HepG2 (cell line): ENCODE results near the gene UCN. TPM values are rescaled to one million over a fixed set of nuclear protein-coding genes. Genes with fewer than 3 reads are reported as not detected.

ENCODE experiments used
- ATAC-seq: fragments of 200-7000 bp; cut with Tn5 transposase; 3 replicates; pipeline ENCODE4 v1.9.1; 2020; ENCODE audit warnings: mild to moderate bottlenecking, moderate library complexity
- BruUV-seq: library from RNA; stranded (reverse); fragments of 400-500 nt; replicated peaks from 2 replicates; lab custom pipeline; 2021; lab: Mats Ljungman, UMichigan
- CTCF ChIA-PET: fragments of 300-600 bp; formaldehyde crosslinking; extraction: SDS; loops from one replicate; lab custom pipeline; 2021; ENCODE audit warnings: low total read pairs, inconsistent platforms, low intra/inter-chr PET ratio; lab: Yijun Ruan, JAX
- POLR2A ChIA-PET: fragments of 350-600 bp; sonication (Branson Sonifier 250); formaldehyde crosslinking; loops from one replicate; lab custom pipeline; 2020; ENCODE audit warnings: antibody characterized with exemption, inconsistent platforms; lab: Yijun Ruan, JAX
- DNase-seq: peaks from one replicate; pipeline ENCODE4 v3.0.0-alpha.2; 2015; ENCODE audit warnings: low spot score
- FAIRE-seq: peaks from 3 replicates; lab custom pipeline; 2011; peaks lifted over from hg19 to GRCh38; lab: Jason Lieb, UNC
- H2AFZ ChIP-seq: one replicate; pipeline ENCODE4 v1.6.1; 2011; ENCODE audit warnings: low read length, inconsistent platforms
- H3K27ac ChIP-seq: fragments of 300-600 bp; 3 replicates; pipeline ENCODE4 v1.8.0; 2011; ENCODE audit warnings: mixed run types, mild to moderate bottlenecking, mixed read lengths, low read length, inconsistent platforms; ENCODE audit not compliant: insufficient read depth; ENCODE audit errors: extremely low read length
- H3K27me3 ChIP-seq, 2 experiments: fragments of 200-600 bp in 1 of 2; 2 replicates in 1 of 2; 3 replicates in 1 of 2; pipeline versions ENCODE4 v1.6.0 to v1.8.0; 2011; ENCODE audit warnings: low read length in 2 of 2, mild to moderate bottlenecking in 2 of 2, moderate library complexity in 2 of 2, inconsistent platforms in 1 of 2; ENCODE audit not compliant: insufficient read depth in 2 of 2, control insufficient read depth in 1 of 2
- H3K36me3 ChIP-seq, 2 experiments: fragments of 200-600 bp in 1 of 2; replicated peaks in 1 of 2; 2 replicates in 1 of 2; 3 replicates in 1 of 2; pipeline versions ENCODE4 v1.5.1 to v1.8.0; 2011; ENCODE audit warnings: low read length in 2 of 2, inconsistent platforms in 1 of 2; ENCODE audit not compliant: insufficient read depth in 2 of 2, control insufficient read depth in 1 of 2
- H3K4me1 ChIP-seq: 2 replicates; pipeline ENCODE4 v1.5.1; 2012; ENCODE audit warnings: low read length, inconsistent platforms; ENCODE audit not compliant: insufficient read depth
- H3K4me2 ChIP-seq: 2 replicates; pipeline ENCODE4 v1.6.0; 2011; ENCODE audit warnings: low read depth, low read length, inconsistent platforms
- H3K4me3 ChIP-seq, 3 experiments: fragments of 200-600 bp in 1 of 3; sonication (generic), shearing (Covaris generic) in 1 of 3; replicated peaks in 1 of 3; 2 replicates each; pipeline ENCODE4 v1.5.1; 2011 to 2016; ENCODE audit warnings: low read length in 3 of 3, inconsistent platforms in 2 of 3, low read depth in 2 of 3, mild to moderate bottlenecking in 2 of 3, control low read depth in 1 of 3, mixed read lengths in 1 of 3; ENCODE audit not compliant: insufficient read depth in 1 of 3
- H3K79me2 ChIP-seq: one replicate; pipeline ENCODE4 v1.6.1; 2011; ENCODE audit warnings: low read length, inconsistent platforms; ENCODE audit not compliant: insufficient read depth
- H3K9ac ChIP-seq: 2 replicates; pipeline ENCODE4 v1.6.0; 2011; ENCODE audit warnings: mild to moderate bottlenecking, low read depth, low read length, inconsistent platforms; ENCODE audit not compliant: insufficient read depth
- H3K9me3 ChIP-seq: 2 replicates; pipeline ENCODE4 v1.5.1; 2012; ENCODE audit warnings: mild to moderate bottlenecking, low read length
- H4K20me1 ChIP-seq: 2 replicates; pipeline ENCODE4 v1.6.0; 2011; ENCODE audit warnings: inconsistent platforms, mild to moderate bottlenecking, low read length, moderate library complexity; ENCODE audit not compliant: insufficient read depth
- ATF7-NPFF ChIP-seq: sonication (generic); formaldehyde crosslinking; IDR thresholded peaks from 2 replicates; pipeline ENCODE4 v1.8.1; 2023; ENCODE audit warnings: mild to moderate bottlenecking, low read depth, missing genetic modification reagents, moderate library complexity
- ISL2 ChIP-seq: sonication (generic); formaldehyde crosslinking; IDR thresholded peaks from 2 replicates; pipeline ENCODE4 v1.5.0; 2020; ENCODE audit warnings: missing genetic modification reagents
- LCORL ChIP-seq, 2 experiments: fragments of 450-650 bp in 1 of 2; sonication (generic) in 1 of 2; formaldehyde crosslinking in 1 of 2; IDR thresholded peaks; 2 replicates each; pipeline versions ENCODE4 v1.5.0 to v1.6.1; 2017 to 2020; ENCODE audit warnings: antibody characterized with exemption in 1 of 2, missing genetic modification reagents in 1 of 2
- MEF2D ChIP-seq: sonication (generic); formaldehyde crosslinking; IDR thresholded peaks from 2 replicates; pipeline ENCODE4 v1.5.1; 2020; ENCODE audit warnings: mild to moderate bottlenecking, missing genetic modification reagents
- MTF2 ChIP-seq: sonication (generic); formaldehyde crosslinking; IDR thresholded peaks from 2 replicates; pipeline ENCODE4 v1.5.0; 2020; ENCODE audit warnings: missing genetic modification reagents, borderline replicate concordance
- MZF1 ChIP-seq: sonication (generic); formaldehyde crosslinking; IDR thresholded peaks from 2 replicates; pipeline ENCODE4 v1.8.1; 2023; ENCODE audit warnings: mild to moderate bottlenecking, missing genetic modification reagents, borderline replicate concordance
- PATZ1 ChIP-seq: sonication (generic); formaldehyde crosslinking; IDR thresholded peaks from 2 replicates; pipeline ENCODE4 v1.4.0; 2020; ENCODE audit warnings: missing genetic modification reagents
- RNF2 ChIP-seq: fragments of 450-650 bp; conservative IDR thresholded peaks from 2 replicates; pipeline ENCODE4 v1.6.1; 2016; ENCODE audit warnings: low read depth
- RORA ChIP-seq: sonication (generic); formaldehyde crosslinking; IDR thresholded peaks from 2 replicates; pipeline ENCODE4 v1.5.0; 2020; ENCODE audit warnings: mild to moderate bottlenecking, missing genetic modification reagents, moderate library complexity
- TBX2 ChIP-seq: sonication (generic); formaldehyde crosslinking; IDR thresholded peaks from 2 replicates; pipeline ENCODE4 v1.5.0; 2020; ENCODE audit warnings: missing genetic modification reagents, mild to moderate bottlenecking, borderline replicate concordance
- ZFP91 ChIP-seq: sonication (generic); formaldehyde crosslinking; IDR thresholded peaks from 2 replicates; pipeline ENCODE4 v1.9.0; 2022; ENCODE audit warnings: missing genetic modification reagents, mild to moderate bottlenecking, borderline replicate concordance
- ZFX ChIP-seq: sonication (generic); formaldehyde crosslinking; IDR thresholded peaks from 2 replicates; pipeline ENCODE4 v1.4.0; 2020; ENCODE audit warnings: mild to moderate bottlenecking, low read depth, missing genetic modification reagents, moderate library complexity
- ZNF253 ChIP-seq: sonication (generic); formaldehyde crosslinking; IDR thresholded peaks from 2 replicates; pipeline ENCODE4 v1.8.0; 2022; ENCODE audit warnings: mild to moderate bottlenecking, missing genetic modification reagents, borderline replicate concordance
- ZNF430 ChIP-seq: sonication (generic); formaldehyde crosslinking; IDR thresholded peaks from 2 replicates; pipeline ENCODE4 v1.9.0; 2021; ENCODE audit warnings: mild to moderate bottlenecking, missing genetic modification reagents
- ZNF546 ChIP-seq: sonication (generic); formaldehyde crosslinking; conservative IDR thresholded peaks from 2 replicates; pipeline ENCODE4 v1.8.1; 2023; ENCODE audit warnings: mild to moderate bottlenecking, missing genetic modification reagents
- ZNF772 ChIP-seq: sonication (generic); formaldehyde crosslinking; IDR thresholded peaks from 2 replicates; pipeline ENCODE4 v1.5.0; 2020; ENCODE audit warnings: mild to moderate bottlenecking, missing genetic modification reagents
- ZSCAN20 ChIP-seq: sonication (generic); formaldehyde crosslinking; IDR thresholded peaks from 2 replicates; pipeline ENCODE4 v1.4.0; 2020; ENCODE audit warnings: missing genetic modification reagents, mild to moderate bottlenecking, borderline replicate concordance
- ZSCAN29 ChIP-seq: sonication (generic); formaldehyde crosslinking; conservative IDR thresholded peaks from 2 replicates; pipeline ENCODE4 v1.4.0; 2020; ENCODE audit warnings: mild to moderate bottlenecking, missing genetic modification reagents
- WGBS: methylation state at CpG from one replicate; pipeline ENCODE4 v1.1.6; 2017; ENCODE audit warnings: low lambda C conversion rate; 5-methylcytosine and 5-hydroxymethylcytosine counted together
- in situ Hi-C: cut with HindIII; loops from 2 replicates; pipeline ENCODE4 v1.10.0; 2017; ENCODE audit warnings: low pct_unique_long_range_greater_than_20kb; ENCODE audit not compliant: extremely low pct_ligation_motif_present
- intact Hi-C: fragments of 100-400 bp; cut with micrococcal nuclease; formaldehyde crosslinking; loops from one replicate; pipeline ENCODE4 v1.10.0; 2022; ENCODE audit not compliant: unreplicated experiment
- polyA plus RNA-seq, 8 experiments: library from polyadenylated mRNA; depleted of rRNA in 3 of 8; stranded (reverse) in 7 of 8; unstranded in 1 of 8; fragments of >200 nt; fragmentation: Illumina TruSeq in 4 of 8; extraction: Trizol in 4 of 8; gene quantifications; 2 replicates each; pipeline versions ENCODE4 v1.2.1 to v1.2.3, GENCODE V29; 2011 to 2016; ENCODE audit warnings: low read depth in 4 of 8, missing spikeins in 1 of 8, mixed read lengths in 1 of 8; ENCODE audit not compliant: insufficient read depth in 1 of 8
- total RNA-seq, 5 experiments: library from RNA; depleted of rRNA; stranded (reverse); fragments of >200 nt; fragmentation: Illumina TruSeq; extraction: Trizol; gene quantifications; 2 replicates each; pipeline ENCODE4 v1.2.3, GENCODE V29; 2016; ENCODE audit warnings: low read depth in 1 of 5
- TF ChIP-seq, protein P1 (sequence below): sonication (generic); formaldehyde crosslinking; IDR thresholded peaks from 2 replicates; pipeline ENCODE4 v1.4.0; 2020; ENCODE audit warnings: missing genetic modification reagents

UCN gene
- total and polyA plus RNA-seq, 2 of the 13 experiments (the other 11 are each of a cell fraction or from before 2014, with no cell fraction given): 1.2 to 2.3 TPM

DNA sequence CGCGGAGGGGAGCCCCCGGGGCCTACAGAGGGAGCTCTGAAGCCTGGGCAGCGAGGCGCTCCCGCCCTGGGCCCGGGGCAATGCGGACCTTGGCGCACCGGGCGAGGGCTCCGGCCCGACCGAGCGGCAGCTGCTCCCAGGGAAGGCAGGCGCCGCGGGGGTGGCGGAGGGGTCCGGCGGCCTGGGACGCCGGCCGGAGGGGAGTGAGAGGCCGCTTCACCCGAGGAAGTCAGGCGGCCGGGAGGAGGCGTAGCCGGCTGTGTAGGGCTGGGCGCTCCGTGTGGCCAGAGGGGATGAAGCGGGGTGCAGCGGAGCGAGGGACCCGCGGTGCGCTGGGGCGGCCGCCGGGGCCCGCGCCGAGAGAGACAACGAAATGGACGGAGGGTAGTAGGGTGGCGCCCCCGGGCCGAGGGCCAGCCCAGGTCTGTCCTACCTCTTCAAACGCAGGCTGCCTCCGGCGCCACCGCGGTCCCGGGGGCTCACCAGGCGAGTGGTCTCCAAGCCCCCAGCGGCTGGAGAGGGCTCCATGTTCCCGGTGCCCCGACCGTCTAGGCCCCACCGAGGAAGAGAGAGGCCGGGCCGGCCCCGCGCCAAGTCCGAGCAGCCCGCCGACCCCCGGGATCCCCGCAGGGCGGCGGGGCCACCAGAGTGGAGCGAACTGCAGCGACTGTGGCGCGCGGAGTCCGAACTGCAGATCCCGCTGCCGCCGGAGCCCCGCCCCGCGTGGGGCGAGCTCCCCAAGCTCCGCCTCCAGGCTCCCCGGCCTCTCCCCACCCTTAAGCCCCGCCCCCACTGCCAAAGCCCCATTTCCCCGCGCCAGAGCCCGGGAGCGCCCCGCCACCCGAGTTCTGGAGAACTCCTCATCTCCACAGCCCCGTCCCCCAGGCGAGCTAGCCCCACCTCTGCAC, 45.6 kb downstream of the UCN start, which contains the start of gene SLC30A3:
SLC30A3 (minus strand) TSS at position 669 of the 908 bp plus-strand sequence; CDS start at position 528, 141 bp downstream.
- POLR2A ChIA-PET: interaction anchor here (0.6 to 1.9 kb wide), 7 partner anchors 10 to 191 kb away, joined by 3 to 7 read pairs (median 5); partner anchors contain the start of genes ATRAID, OST4, PREB and SLC5A6
- peak; percentile 3; the same call in 1 of the 2 replicates for TF ChIP-seq PATZ1
- TF ChIP-seq MEF2D (CRISPR knock-in tag): no peak
- peak; percentile 34; the same call in 1 of the 2 replicates for TF ChIP-seq ISL2
- no peak for TF ChIP-seq ZSCAN29
- TF ChIP-seq ZSCAN20 (CRISPR knock-in tag): peak; percentile 48; the same call in 1 of the 2 replicates
- TF ChIP-seq ZFP91: 0 out of 2 replicates have a peak, but pooled peaks have one; percentile 30
- TF ChIP-seq ATF7-NPFF (CRISPR knock-in tag): peak; percentile 63; the same call in 1 of the 2 replicates
- TF ChIP-seq RORA (CRISPR knock-in tag): no peak
- peak; percentile 37; the same call in 1 of the 2 replicates for TF ChIP-seq TBX2
- 0 out of 2 replicates have a peak, but pooled peaks have one; percentile 33 for TF ChIP-seq ZNF253 (CRISPR knock-in tag)
- TF ChIP-seq RNF2: peak; percentile 97
- peak; percentile 86; the same call in 1 of the 2 replicates for TF ChIP-seq MTF2 (CRISPR knock-in tag)
- TF ChIP-seq LCORL (IDR thresholded peaks at IDR 0.05): no peak
- TF ChIP-seq LCORL (CRISPR knock-in tag; IDR thresholded peaks at IDR 0.05): no peak
- TF ChIP-seq ZNF546: 0 out of 2 replicates have a peak, but pooled peaks have one; percentile 16
- peak; percentile 45 for TF ChIP-seq ZFX (CRISPR knock-in tag)
- TF ChIP-seq, protein P1, sequence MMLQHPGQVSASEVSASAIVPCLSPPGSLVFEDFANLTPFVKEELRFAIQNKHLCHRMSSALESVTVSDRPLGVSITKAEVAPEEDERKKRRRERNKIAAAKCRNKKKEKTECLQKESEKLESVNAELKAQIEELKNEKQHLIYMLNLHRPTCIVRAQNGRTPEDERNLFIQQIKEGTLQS: 0 out of 2 replicates have a peak, but pooled peaks have one; percentile 9
- peak; percentile 49; the same call in 1 of the 2 replicates for TF ChIP-seq ZNF772 (CRISPR knock-in tag)
- TF ChIP-seq ZNF430 (CRISPR knock-in tag): 0 out of 2 replicates have a peak, but pooled peaks have one; percentile 45
- TF ChIP-seq MZF1 (CRISPR knock-in tag): no peak

More for the DNA sequence above, 45.6 kb downstream of the UCN start, which contains the start of gene SLC30A3:
- DNase-seq: no peak
- in situ Hi-C loops: no loop called here
- H3K79me2 ChIP-seq: no peaks in the 10 kb centered on the region
- no peaks in the 10 kb centered on the region for H4K20me1 ChIP-seq
- peak; percentile 69 for ATAC-seq
- H3K4me3 ChIP-seq: peak within 1 kb of the TSS; percentile 62 to 77 (median 65)
- peaks cover 26% of the 10 kb centered on the region for H3K4me1 ChIP-seq
- H3K27me3 ChIP-seq: peaks cover 19 to 73% of the 10 kb centered on the region in 2 experiments
- 3% methylated on average over 45 of the region's 96 CpGs for WGBS
- no TSS peak for BruUV-seq
- no peak within 1 kb of the TSS for H3K27ac ChIP-seq
- H3K9ac ChIP-seq: no peak within 1 kb of the TSS
- H3K9me3 ChIP-seq: no peaks in the 10 kb centered on the region
- FAIRE-seq: no peak
- H3K36me3 ChIP-seq: no peaks in the 10 kb centered on the region
- CTCF ChIA-PET: interaction anchor here (1.0 kb wide), 1 partner anchor 40 kb away, joined by 5 read pairs; no protein-coding TSS in a partner anchor
- no peak within 1 kb of the TSS for H2AFZ ChIP-seq
- intact Hi-C loops: no loop called here
- peak within 1 kb of the TSS; percentile 92 for H3K4me2 ChIP-seq
